Colon (tissue), 2 donors: Measurements from ENCODE around the gene DGKA.
"Not testable (repeated sequence)": the region's sequence is repeated elsewhere in the genome, so short reads cannot be mapped to it uniquely, and the experiment has no call there.

Experiments
- FAIRE-seq: peaks from 2 replicates; lab custom pipeline; 2012; peaks lifted over from hg19 to GRCh38; lab: Jason Lieb, UNC
- donor health status: control.
- donor health status: control.

DGKA gene

GRCh38 chr12:55999522-55999921 lies 68.6 kb downstream of the DGKA start:
- not testable (repeated sequence) for FAIRE-seq

DNA sequence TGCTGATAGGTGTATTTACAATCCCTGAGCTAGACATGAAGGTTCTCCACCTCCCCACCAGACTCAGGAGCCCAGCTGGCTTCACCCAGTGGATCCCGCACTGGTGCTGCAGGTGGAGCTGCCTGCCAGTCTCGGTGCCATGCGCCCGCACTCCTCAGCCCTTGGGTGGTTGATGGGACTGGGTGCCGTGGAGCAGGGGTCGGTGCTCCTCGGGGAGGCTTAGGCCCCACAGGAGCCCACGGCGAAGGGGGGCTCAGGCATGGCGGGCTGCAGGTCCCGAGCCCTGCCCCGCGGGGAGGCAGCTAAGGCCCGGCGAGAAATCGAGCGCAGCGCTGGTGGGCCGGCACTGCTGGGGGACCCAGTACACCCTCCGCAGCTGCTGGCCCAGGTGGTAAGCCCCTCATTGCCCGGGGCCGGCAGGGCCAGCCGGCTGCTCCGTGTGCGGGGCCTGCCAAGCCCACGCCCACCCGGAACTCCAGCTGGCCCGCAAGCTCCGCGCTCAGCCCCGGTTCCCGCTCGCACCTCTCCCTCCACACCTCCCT lies 69.1 kb downstream of the DGKA start:
- not testable (repeated sequence) for FAIRE-seq

GRCh38 chr12:56001487-56002100 lies 70.6 kb downstream of the DGKA start:
- FAIRE-seq = no peak

DNA sequence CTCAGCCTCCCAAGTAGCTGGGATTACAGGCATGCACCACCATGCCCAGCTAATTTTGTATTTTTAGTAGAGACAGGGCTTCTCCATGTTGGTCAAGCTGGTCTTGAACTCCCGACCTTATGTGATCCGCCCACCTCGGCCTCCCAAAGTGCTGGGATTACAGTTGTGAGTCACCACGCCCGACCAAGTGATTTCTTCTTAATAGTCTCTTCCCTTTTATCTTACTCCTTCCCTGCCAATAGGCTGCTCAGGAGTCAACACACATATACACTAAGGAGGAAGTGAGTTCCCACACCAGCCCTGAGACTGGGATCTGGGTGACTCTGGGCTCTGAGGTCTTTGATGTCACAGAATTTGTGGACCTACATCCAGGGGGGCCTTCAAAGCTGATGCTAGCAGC lies 72.4 kb downstream of the DGKA start:
- FAIRE-seq = not testable (repeated sequence)
